BLaER1 treated with 17β-estradiol and CSF1 and Interleukin-3, amounts not matched to agents 10 nM and 100 nM (cell line): ENCODE measurements around the gene MYH15.

Experiments
- H3K27ac ChIP-seq, 11 experiments: shearing (Covaris generic); formaldehyde crosslinking; 2 replicates each; pipeline ENCODE4 v1.8.1; 2022
- H3K27me3 ChIP-seq, 11 experiments: shearing (Covaris generic); formaldehyde crosslinking; 2 replicates each; pipeline ENCODE4 v1.8.1; 2022
- H3K36me3 ChIP-seq, 11 experiments: shearing (Covaris generic); formaldehyde crosslinking; 2 replicates each; pipeline ENCODE4 v1.8.1; 2022
- H3K4me1 ChIP-seq, 10 experiments: shearing (Covaris generic); formaldehyde crosslinking; 2 replicates each; pipeline ENCODE4 v1.8.1; 2022
- H3K4me2 ChIP-seq, 11 experiments: shearing (Covaris generic); formaldehyde crosslinking; 2 replicates each; pipeline ENCODE4 v1.8.1; 2022
- H3K4me3 ChIP-seq, 10 experiments: shearing (Covaris generic); formaldehyde crosslinking; 2 replicates each; pipeline ENCODE4 v1.8.1; 2022
- H3K9ac ChIP-seq, 11 experiments: shearing (Covaris generic); formaldehyde crosslinking; 2 replicates each; pipeline ENCODE4 v1.8.1; 2022
- H3K9me3 ChIP-seq, 11 experiments: shearing (Covaris generic); formaldehyde crosslinking; replicated peaks in 1 of 11; 2 replicates each; pipeline ENCODE4 v1.8.1; 2022
- H4K20me1 ChIP-seq, 11 experiments: shearing (Covaris generic); formaldehyde crosslinking; 2 replicates each; pipeline ENCODE4 v1.8.1; 2022
- Cebpa-rat ChIP-seq, 11 experiments: shearing (Covaris generic); IDR thresholded peaks; 2 replicates each; pipeline ENCODE4 v1.8.1; 2022

MYH15 gene

DNA sequence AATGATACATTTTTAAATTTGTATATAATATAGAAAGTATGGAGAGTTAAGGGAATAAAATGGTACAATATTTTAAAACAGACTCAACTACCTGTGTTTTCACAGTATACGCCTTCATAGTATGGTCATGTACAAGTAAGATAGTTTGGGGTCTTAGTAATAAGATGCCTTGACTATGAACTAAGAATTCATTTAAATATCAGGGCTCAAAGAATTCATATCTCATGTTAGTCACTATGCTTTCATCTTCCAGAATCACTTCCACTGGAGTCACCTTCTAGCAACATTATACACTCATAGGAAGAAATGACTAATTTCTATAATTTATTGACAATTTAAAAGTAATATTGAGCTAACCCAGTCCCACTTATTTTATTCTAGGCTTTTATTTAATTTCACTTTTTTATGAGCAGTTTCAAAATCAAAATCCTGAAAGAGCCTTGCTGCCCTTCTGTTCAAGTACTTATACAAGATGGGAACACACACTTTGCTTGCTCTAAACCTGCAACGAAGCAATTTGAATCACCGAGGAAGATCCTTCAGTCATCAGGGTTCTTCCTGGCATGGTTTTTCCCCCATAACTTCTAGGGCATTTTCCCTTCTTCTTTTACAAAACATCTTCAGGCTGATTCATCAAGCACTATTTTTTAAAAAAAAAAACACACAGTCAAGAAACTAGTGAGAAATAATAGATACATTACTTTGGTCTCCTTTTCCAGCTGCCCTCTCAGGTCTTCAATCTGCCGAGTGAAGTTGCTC is 94.1 kb downstream of the MYH15 start:
- no peaks in the 10 kb centered on the region for H4K20me1 ChIP-seq
- no peak overlapping the region for H3K9ac ChIP-seq
- H3K36me3 ChIP-seq = no peaks in the 10 kb centered on the region
- no peaks in the 10 kb centered on the region for H3K9me3 ChIP-seq
- H3K4me3 ChIP-seq = no peak overlapping the region
- no peaks in the 10 kb centered on the region for H3K27me3 ChIP-seq
- no peak for TF ChIP-seq Cebpa-rat (IDR thresholded peaks at IDR 0.05)
- H3K4me1 ChIP-seq = peaks cover 0 to 8% (median 0%) of the 10 kb centered on the region in 10 experiments; a peak in 2 of 20 replicates
- 0 out of 22 replicates have a peak overlapping the region, but pooled peaks of 1 of the 11 experiments have one; percentile 12 for H3K4me2 ChIP-seq
- no peak overlapping the region for H3K27ac ChIP-seq

DNA sequence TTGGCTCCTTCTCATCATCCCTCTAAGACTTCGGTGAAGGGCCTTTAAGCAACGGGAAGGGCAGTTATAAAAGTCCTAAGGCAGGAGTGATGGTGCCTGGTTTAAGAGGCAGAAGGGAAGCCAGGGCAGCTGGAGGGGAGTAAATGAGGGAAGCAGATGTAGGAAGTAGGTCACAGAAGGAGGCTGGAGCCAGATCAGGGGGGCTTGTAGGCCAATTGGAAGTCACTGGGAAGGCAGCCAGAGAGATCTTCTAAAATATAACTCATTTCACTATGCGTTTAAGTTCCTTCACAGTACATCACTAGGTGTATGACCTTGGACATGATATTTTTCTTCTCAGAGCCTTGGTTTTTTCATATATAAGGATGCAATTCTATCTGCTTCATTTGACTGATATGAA is 94.7 kb downstream of the MYH15 start:
- H3K36me3 ChIP-seq = no peaks in the 10 kb centered on the region
- no peak overlapping the region for H3K9ac ChIP-seq
- no peak overlapping the region for H3K4me3 ChIP-seq
- H3K4me1 ChIP-seq = peaks cover 0 to 8% (median 0%) of the 10 kb centered on the region in 10 experiments; a peak in 2 of 20 replicates
- H3K9me3 ChIP-seq = peaks cover 0 to 2% (median 0%) of the 10 kb centered on the region in 11 experiments; a peak in 4 of 22 replicates
- H3K27me3 ChIP-seq = no peaks in the 10 kb centered on the region
- TF ChIP-seq Cebpa-rat (IDR thresholded peaks at IDR 0.05) = no peak
- no peaks in the 10 kb centered on the region for H4K20me1 ChIP-seq
- no peak overlapping the region for H3K4me2 ChIP-seq
- no peak overlapping the region for H3K27ac ChIP-seq

DNA sequence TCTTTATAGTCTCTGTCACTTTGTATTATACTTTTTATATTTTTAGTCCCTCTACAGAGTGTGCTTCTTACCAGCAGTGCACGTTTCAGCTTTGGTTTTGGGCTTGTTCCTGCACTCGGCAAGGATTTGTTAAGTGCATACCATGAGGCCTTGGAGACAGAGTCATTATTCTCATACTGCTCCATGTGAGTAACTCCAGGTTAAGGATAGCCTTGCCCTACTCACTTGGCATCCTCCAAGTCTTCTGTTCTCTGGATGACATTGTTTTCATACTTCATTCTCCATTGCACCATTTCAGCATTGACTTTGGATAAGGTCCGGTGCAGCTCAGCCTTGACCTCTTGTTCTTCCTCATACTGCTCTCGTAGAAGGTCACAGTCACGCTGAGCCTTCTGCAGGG is 96.4 kb downstream of the MYH15 start:
- H3K27ac ChIP-seq = no peak overlapping the region
- TF ChIP-seq Cebpa-rat (IDR thresholded peaks at IDR 0.05) = no peak
- H3K4me3 ChIP-seq = no peak overlapping the region
- H3K36me3 ChIP-seq = no peaks in the 10 kb centered on the region
- H4K20me1 ChIP-seq = no peaks in the 10 kb centered on the region
- H3K9me3 ChIP-seq = peaks cover 0 to 5% (median 0%) of the 10 kb centered on the region in 11 experiments; a peak in 4 of 22 replicates
- H3K27me3 ChIP-seq = no peaks in the 10 kb centered on the region
- no peak overlapping the region for H3K9ac ChIP-seq
- no peak overlapping the region for H3K4me2 ChIP-seq
- peaks cover 0 to 8% (median 0%) of the 10 kb centered on the region in 10 experiments; a peak in 2 of 20 replicates for H3K4me1 ChIP-seq

DNA sequence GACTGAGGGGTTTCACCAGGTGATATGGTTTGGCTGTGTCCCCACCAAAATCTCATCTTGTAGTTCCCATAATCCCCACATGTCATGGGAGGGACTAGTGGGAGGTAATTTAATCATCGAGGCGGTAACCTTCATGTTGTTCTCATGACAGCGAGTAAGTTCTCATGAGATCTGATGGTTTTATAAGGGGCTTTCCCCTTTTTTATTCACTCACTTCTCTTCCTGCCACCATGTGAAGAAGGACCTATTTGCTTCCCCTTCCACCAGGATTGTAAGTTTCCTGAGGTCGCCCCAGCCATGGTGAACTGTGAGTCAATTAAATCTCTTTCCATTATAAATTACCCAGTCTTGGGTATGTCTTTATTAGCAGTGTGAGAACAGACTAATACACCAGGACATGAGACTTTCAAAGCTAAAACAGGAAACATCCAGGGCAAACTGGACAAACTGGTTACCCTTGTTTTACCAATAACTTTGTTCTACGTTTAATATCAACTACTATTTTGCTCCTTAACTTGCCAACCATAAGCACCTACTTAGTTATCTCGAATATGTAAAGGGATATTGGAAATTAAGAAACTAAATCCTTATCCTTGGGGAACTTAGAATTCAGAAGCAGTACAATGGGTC is 98.2 kb downstream of the MYH15 start:
- no peak for TF ChIP-seq Cebpa-rat (IDR thresholded peaks at IDR 0.05)
- no peaks in the 10 kb centered on the region for H3K27me3 ChIP-seq
- H3K9ac ChIP-seq = no peak overlapping the region
- no peak overlapping the region for H3K27ac ChIP-seq
- H3K36me3 ChIP-seq = no peaks in the 10 kb centered on the region
- H3K9me3 ChIP-seq = peaks cover 0 to 5% (median 0%) of the 10 kb centered on the region in 11 experiments; a peak in 4 of 22 replicates
- H3K4me2 ChIP-seq = no peak overlapping the region
- H3K4me3 ChIP-seq = no peak overlapping the region
- no peaks in the 10 kb centered on the region for H4K20me1 ChIP-seq
- peaks cover 0 to 24% (median 3%) of the 10 kb centered on the region in 10 experiments; a peak in 9 of 20 replicates for H3K4me1 ChIP-seq

DNA sequence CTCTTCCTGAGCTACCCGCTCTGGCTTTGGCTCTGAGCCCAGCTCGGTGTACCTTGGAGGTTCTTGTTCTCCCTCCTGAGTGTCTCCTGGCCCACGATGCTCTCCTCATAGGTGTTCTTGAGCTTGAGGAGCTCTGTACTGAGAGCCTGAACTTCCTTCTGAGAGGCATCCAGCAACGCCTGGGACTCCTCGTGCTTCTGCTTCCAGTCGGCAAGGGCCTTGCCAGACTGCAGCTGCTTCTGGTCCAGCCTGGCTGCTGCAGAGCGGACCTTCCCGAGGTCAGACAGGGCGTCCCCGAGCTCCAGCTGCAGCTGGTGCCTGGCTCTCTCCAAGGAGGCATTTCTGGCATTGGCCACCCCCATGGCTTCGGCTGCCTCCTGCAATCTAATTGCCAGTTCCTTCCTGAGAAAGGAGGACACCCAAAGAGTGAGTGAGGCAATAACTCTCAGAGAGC is 99.8 kb downstream of the MYH15 start:
- H3K4me1 ChIP-seq = peaks cover 0 to 33% (median 15%) of the 10 kb centered on the region in 10 experiments; a peak in 10 of 20 replicates
- no peaks in the 10 kb centered on the region for H3K36me3 ChIP-seq
- TF ChIP-seq Cebpa-rat (IDR thresholded peaks at IDR 0.05) = no peak
- no peaks in the 10 kb centered on the region for H3K27me3 ChIP-seq
- H3K9me3 ChIP-seq = peaks cover 0 to 5% (median 0%) of the 10 kb centered on the region in 11 experiments; a peak in 4 of 22 replicates
- no peaks in the 10 kb centered on the region for H4K20me1 ChIP-seq
- no peak overlapping the region for H3K27ac ChIP-seq
- H3K9ac ChIP-seq = no peak overlapping the region
- no peak overlapping the region for H3K4me2 ChIP-seq
- no peak overlapping the region for H3K4me3 ChIP-seq

DNA sequence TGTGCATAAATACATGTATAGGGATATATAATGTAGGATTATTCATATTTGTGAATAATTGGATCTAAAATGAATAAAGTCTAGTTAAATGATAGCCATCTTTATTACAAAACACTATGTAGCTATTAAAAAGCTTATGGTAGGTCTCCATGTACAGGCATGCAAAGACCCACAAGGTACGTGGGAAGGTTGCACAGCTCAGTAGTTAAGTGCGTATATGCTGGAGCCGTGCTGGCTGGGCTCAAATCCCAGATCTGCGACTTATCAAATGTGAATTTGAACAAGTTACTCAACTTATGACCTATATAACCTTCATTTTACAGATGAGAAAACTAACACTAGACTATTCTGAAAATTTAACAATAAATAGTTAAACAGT is 100.6 kb downstream of the MYH15 start:
- H3K9ac ChIP-seq = no peak overlapping the region
- no peak overlapping the region for H3K27ac ChIP-seq
- H3K4me3 ChIP-seq = no peak overlapping the region
- TF ChIP-seq Cebpa-rat (IDR thresholded peaks at IDR 0.05) = no peak
- no peak overlapping the region for H3K4me2 ChIP-seq
- no peaks in the 10 kb centered on the region for H3K36me3 ChIP-seq
- H3K9me3 ChIP-seq = peaks cover 0 to 5% (median 0%) of the 10 kb centered on the region in 11 experiments; a peak in 4 of 22 replicates
- H3K4me1 ChIP-seq = peaks cover 0 to 37% (median 18%) of the 10 kb centered on the region in 10 experiments; a peak in 14 of 20 replicates
- H3K27me3 ChIP-seq = no peaks in the 10 kb centered on the region
- no peaks in the 10 kb centered on the region for H4K20me1 ChIP-seq

DNA sequence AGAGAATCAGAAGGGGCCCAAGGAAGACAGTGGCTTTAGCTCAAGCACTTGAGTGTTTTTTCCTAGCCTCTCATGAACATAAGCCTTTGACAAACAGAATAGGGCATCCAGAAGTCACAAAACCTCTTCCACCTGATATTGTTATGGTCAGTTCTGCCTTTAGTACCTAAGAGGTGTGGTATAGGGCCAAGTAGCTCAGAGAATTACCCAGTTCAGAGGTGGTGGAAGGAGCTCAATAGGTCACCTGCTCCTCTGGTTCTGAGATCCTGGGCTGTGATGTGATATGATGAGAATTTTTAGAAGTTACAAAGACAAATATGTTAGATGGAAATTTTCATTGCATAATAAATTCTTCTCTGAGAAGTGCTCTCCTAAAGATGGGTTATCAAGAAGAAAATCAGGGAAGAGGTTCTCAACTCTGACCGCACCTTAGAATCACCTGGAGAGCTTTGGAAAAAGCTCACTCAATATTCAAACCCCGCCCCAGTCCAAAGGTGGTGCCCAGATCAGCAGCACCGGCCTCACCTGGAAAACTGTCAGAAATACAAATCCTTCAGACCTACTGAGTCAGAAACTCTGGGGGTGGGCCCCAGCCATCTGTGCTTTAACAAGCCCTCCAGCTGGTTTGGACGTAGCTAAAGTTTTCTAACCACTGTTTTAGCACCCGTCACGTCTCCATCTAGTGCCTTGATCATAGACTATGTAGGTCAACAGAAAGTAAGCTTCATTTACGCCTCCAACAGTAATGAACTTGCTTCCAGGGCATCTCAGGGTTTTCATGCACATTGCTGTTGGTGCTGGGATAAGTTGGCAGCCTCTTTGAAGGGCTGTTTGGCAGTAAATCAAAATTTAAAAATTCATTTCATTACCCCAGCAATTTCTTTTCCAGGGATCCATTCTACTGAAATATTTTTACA is 101.3 kb downstream of the MYH15 start:
- H3K9ac ChIP-seq = no peak overlapping the region
- no peak overlapping the region for H3K27ac ChIP-seq
- H3K27me3 ChIP-seq = no peaks in the 10 kb centered on the region
- no peak overlapping the region for H3K4me3 ChIP-seq
- H3K9me3 ChIP-seq = peaks cover 0 to 5% (median 0%) of the 10 kb centered on the region in 11 experiments; a peak in 4 of 22 replicates
- no peak for TF ChIP-seq Cebpa-rat (IDR thresholded peaks at IDR 0.05)
- H3K36me3 ChIP-seq = no peaks in the 10 kb centered on the region
- no peaks in the 10 kb centered on the region for H4K20me1 ChIP-seq
- peak overlapping the region in 2 of 11 experiments; percentile 47 to 66; a peak in 4 of 22 replicates for H3K4me2 ChIP-seq
- peaks cover 5 to 43% (median 23%) of the 10 kb centered on the region in 10 experiments; a peak in 19 of 20 replicates for H3K4me1 ChIP-seq

DNA sequence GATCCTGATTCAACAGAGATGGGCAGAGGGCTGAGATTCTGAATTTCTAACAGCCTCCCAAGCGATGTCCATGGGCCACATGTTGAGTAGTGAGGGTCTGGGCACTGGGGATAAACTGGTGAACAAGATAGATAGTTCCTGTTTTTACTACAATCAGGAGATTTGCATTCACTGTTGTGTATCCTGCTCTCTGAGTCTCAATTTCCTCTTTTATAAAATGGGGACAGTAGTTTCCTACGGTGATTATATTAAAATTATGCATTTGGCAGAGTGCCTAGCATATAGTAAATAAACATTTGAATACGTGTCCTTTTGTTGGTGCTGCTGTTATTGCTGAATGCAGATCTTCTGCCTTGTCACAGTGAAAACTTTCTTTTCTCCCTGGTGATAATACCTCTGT is 102.5 kb downstream of the MYH15 start:
- Histone ChIP-seq H3K9ac (no peak overlapping the region), H4K20me1 (no peaks in the 10 kb centered on the region), H3K27ac (peak overlapping the region in 1 of 11 experiments; percentile 30; a peak in 2 of 22 replicates), H3K4me1 (peaks cover 13 to 46% (median 28%) of the 10 kb centered on the region in 10 experiments; a peak in 19 of 20 replicates), H3K4me3 (no peak overlapping the region), H3K36me3 (no peaks in the 10 kb centered on the region), H3K4me2 (peak overlapping the region in 5 of 11 experiments; percentile 0 to 66 (median 40); a peak in 7 of 22 replicates), H3K27me3 (no peaks in the 10 kb centered on the region), H3K9me3 (peaks cover 0 to 5% (median 0%) of the 10 kb centered on the region in 11 experiments; a peak in 4 of 22 replicates)
- TF ChIP-seq Cebpa-rat (IDR thresholded peaks at IDR 0.05) = no peak
